HPDE6-E6E7 (cell line): ENCODE measurements around the gene GPATCH1.
A peak's percentile ranks its signal among the peaks of the same experiment; 100 is the strongest.
"Not testable (repeated sequence)": the region's sequence is repeated elsewhere in the genome, so short reads cannot be mapped to it uniquely, and the experiment has no call there.

Experiments used
- DNase-seq: peaks from one replicate; pipeline ENCODE4 v3.0.0; 2011; ENCODE audit warnings: missing footprints; ENCODE audit errors: extremely low spot score

GPATCH1 gene

GRCh38 chr19:33157906-33158305 is 76.9 kb downstream of the GPATCH1 start:
- no peak for DNase-seq

DNA sequence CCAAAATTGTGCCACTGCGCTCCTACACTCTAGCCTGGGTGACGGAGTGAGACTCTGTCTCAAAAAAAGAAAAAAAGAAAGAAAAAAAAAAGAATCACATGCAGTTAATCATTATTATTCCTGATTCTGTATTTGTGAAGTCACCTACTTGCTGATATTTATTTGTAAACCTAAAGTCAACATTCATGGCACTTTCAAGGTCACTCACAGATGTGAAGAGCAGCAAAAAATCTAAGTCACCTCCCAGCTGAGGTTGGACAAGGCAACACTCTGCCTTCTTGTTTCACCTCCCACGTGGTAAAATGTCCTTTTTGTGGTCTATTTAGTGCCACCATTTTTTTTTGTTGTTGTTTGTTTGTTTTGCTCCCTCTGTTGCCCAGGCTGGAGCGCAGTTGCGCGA is 77.4 kb downstream of the GPATCH1 start:
- DNase-seq = no peak

DNA sequence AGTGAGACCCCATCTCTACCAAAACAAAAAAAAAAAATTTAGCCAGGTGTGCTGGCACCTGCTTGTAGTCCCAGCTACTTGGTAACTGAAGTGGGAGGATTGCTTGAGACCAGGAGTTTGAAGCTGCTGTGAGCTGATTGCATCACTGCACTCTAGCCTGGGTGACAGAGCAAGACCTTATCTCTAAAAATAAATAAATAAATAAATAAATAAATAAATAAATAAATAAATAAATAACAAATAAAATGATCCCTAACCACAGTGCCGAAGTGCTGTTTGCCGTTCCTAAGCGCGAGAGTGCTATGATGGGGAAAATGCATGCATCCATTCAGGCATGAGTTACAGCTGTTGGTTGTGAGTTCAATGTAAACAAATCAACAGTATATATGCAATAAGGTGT is 78.2 kb downstream of the GPATCH1 start:
- no peak for DNase-seq

DNA sequence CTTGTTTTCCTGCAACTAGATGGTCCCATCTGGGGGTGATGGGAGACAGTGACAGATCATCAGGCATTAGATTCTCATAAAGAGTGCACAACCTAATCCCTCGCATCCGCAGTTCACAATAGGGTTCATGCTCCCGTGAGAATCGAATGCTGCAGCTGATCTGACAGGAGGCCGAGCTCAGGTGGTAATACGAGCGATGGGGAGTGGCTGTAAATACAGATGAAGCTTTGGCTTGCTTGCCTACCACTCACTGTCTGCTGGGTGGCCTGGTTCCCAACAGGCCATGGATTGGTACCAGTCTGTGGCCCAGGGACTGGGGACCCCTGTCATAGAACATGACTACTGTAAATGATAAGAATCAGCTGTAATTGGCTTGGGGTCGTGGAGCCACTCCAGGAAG is 78.9 kb downstream of the GPATCH1 start:
- no peak for DNase-seq

DNA sequence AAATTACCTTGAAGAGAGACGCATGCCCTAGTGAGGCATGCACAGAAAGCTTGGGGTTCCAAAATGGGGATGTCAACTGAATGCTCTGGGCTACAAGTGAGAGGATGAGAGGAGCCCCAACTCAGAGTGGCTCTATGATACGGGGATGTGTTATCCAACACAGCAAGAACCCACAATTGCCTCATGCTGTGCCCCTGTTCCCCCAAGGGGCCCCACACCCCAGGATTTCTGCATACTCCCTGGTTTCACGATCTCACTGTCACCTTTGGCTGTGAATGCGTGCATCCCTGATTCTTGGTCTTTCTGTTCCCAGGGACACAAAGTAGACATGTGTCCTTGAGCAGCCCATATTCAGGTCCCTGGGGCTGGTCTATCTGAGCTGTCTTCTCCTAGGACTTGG is 80.2 kb downstream of the GPATCH1 start:
- DNase-seq = no peak

DNA sequence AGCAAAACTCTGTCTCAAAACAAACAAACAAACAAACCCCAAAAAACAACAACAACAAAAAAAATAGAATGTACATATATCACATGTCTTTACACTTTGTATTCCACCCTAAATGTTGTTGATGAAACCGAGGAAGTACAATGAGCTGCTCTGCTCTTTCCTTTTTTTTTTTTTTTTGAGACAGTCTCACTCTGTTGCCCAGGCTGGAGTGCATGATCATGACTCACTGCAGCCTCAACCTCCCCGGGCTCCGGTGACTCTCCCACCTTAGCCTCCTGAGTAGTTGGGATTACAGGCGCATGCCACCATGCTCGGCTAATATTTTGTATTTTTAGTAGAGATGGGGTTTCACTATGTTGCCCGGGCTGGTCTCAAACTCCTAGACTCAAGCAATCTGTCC is 82.5 kb downstream of the GPATCH1 start:
- no peak for DNase-seq

GRCh38 chr19:33166037-33166436 is 85.1 kb downstream of the GPATCH1 start:
- not testable (repeated sequence) for DNase-seq

- no peak for DNase-seq
These were observed 86.5 kb downstream of the GPATCH1 start for GRCh38 chr19:33167438-33167837.

DNA sequence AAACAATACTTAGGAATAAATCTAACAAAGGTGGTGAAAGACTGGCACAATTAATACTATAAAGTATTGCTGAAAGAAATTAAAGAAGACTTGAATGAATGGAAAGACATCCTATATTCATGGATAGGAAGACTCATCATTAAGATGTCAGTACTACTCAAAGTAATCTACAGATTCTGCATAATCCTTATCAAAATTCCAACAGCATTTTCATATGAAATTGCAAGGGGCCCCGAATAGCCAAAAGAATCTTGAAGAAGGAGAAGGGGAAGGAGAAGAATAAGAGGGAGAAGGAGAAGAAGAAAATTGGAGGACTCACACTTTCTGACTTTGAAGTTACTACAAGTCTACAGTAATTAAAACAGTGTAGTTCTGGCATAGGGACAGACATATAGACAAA is 87.5 kb downstream of the GPATCH1 start:
- no peak for DNase-seq

- DNase-seq = no peak
These were observed 90.3 kb downstream of the GPATCH1 start for GRCh38 chr19:33171222-33171795.

GRCh38 chr19:33171916-33172359 is 91.0 kb downstream of the GPATCH1 start:
- no peak for DNase-seq

GRCh38 chr19:33174186-33174585 is 93.2 kb downstream of the GPATCH1 start:
- DNase-seq = no peak

DNA sequence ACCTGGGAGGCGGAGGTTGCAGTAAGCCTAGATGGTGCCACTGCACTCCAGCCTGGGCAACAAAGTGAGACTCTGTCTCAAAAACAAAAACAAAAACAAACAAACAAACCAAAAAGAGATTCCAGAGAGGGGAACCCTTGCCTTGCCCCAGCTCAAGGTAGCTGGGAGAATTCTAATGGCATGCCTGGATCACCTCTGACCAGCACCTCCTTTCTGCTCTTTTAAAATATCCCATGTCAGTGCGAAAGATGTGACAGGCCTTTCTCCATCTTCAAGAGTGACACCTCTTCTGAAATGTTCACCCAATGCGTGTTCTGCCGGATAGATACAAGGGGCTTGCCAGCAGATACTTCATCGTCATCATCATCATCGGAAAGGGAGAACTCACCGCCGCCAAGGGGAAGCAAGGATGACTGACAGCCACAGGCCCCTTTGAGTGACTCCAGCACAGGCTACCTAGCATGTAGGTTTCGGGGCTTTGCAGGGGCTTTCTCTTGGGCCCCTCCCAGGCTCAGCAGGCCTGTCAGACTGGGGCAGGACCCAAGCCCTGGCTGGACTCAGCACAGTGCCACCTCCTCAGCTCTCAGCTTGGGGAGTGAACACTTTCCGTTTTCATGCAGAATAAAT is 94.3 kb downstream of the GPATCH1 start:
- DNase-seq = no peak

DNA sequence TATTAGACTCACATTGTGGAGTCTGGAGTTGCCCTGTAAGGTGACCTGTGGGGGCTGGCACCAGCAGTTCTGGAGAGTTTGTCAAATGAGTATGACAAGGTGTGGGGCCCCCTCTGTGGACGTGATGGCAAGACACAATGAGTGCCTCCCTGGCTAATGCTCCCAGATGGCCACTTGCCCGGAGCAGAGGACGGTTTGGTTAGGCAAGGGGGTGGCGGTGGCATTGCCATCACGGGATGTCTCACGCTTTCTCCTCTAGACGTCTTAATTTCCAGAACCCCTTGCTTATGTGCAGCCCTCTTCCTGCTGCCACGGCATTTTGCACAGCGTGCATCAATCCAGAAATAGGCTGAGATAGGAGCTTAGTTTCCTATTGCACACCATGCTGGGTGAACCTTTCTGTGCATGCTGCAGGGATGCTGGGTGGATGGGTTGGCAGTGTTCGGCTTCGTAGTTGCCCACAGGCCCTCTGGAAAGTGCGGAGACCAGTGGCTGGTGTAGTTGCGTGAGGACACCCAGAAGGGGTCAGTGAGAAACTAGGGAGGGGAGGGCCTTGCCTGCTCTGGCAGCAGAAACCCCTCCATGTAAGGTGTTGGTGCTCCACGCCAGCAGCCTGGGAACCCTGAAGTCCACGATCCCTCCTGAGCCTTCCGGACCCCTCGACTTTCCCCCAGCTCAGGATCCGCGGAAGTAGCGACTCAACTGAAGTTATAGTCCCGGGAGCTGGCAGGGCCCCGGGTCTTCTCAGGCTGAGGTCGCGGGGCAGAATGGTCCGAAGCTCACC is 95.1 kb downstream of the GPATCH1 start:
- DNase-seq = no peak

- DNase-seq = peak; percentile 98
These were observed 95.9 kb downstream of the GPATCH1 start for GRCh38 chr19:33176670-33177416.

DNA sequence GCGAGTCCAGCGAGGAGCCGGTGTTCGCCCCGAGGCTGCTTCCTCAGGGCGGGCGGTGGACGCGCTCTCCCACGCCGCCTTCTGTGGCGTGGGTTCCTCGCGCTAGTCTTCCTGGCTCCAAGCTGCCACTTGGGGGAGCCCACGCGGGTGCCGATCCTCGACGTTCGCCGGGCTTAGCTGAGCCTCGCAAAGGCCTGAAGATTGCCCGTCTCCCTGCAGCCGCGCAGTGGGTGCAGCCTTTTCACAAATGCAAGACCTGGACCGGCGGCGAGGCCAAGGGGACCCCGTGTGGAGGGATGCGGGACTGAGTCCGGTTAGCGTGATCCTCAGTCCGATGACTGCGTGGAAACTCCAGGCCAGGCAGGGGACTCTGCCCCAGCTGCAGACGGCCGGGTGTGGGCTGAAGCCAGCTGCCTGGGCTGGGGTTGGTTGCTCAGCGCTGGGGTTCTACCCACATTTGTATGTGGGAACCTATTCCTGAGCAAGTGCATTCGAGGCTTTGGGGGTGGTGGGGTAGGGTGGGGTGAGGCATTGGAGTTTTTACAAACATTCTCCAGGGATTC is 96.5 kb downstream of the GPATCH1 start:
- peak; percentile 52 for DNase-seq
